SIG-M5 (cell line): Measurements from ENCODE around the gene BTBD19.

ENCODE experiments used
- DNase-seq: peaks from one replicate; lab custom pipeline; 2025; lab: John Stamatoyannopoulos, UW

BTBD19 gene

DNA sequence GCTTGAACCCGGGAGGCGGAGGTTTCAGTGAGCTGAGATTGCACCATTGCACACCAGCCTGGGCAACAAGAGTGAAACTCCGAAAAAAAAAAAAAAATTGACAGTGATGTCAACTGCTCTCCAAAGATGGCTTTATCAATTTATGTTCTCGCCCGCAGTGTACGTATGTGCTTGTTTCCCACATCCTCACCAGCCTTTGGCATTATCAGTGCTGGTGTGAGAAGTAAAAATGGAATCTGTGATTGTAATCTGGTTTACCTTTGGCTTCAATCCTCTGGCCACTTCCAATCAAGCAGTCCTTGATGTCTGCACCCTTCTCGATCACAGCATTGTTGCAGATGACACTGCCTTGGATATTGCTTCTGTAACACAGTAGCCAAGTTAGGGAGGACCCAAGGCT is 49.1 kb downstream of the BTBD19 start:
- no peak for DNase-seq

DNA sequence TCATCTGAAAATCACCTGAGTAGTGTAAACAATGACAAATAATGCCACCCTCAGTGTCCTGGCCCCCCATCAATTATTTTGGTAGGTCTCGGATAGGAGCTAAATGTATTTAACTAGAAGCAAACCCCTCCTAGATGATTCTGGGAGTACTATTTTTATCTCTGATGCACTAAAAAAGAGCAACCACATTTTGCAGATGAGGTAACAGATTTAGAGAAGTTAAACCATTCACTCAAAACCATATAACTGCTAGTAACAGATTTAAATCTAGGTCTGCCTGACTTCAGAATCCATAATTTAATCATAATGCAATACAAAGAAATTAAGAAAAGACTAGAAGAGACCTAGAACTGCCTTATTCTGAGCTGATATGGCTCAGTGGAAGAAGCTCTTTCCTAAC is 52.0 kb downstream of the BTBD19 start:
- DNase-seq, result no peak

DNA sequence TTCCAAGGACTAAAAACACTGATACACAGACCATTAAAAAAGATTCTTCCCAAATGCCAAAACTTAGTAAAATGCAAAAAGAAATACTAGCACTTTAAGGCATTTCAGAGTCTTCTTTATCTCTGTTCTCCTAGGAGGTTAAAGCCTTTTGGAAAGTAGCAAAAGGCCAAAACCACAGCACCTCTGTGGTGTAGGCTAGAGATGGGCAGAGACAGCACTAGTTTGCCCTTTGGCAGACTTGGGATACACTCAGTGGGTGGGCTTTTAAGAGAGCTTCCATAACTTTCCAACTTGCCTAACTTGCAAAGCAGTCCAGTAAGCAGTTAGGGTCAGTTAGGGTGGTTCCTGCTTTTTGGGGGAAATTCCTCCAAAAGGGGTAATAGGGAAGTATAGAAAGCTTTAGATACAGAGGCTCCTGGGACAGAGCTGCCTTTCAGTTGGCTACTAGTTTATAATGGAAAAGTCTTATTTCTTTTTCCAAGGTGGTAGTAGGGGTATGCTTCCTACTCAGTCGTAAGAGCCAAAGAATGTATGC is 52.6 kb downstream of the BTBD19 start:
- DNase-seq, result no peak

- DNase-seq, result no peak
Observed at GRCh38 chr1:44862829-44863401, 54.6 kb downstream of the BTBD19 start.
